ENCODE data around the gene C1orf232.

C1orf232 gene

GRCh38 chr1:26142159-26142558, 26.6 kb downstream of the C1orf232 start:
- no peak overlapping the region for H3K4me3 ChIP-seq (ENCODE audit: low read depth, low read length)
- TF ChIP-seq CTCF (IDR thresholded peaks at IDR 0.05; ENCODE audit: borderline replicate concordance, insufficient read depth, low read depth, low read length): no peak

GRCh38 chr1:26138974-26139558, 29.7 kb downstream of the C1orf232 start:
- H3K4me3 ChIP-seq (ENCODE audit: low read depth, low read length): no peak overlapping the region
- no peak for TF ChIP-seq CTCF (IDR thresholded peaks at IDR 0.05; ENCODE audit: borderline replicate concordance, insufficient read depth, low read depth, low read length)

GRCh38 chr1:26134466-26134865, 34.3 kb downstream of the C1orf232 start:
- H3K4me3 ChIP-seq (ENCODE audit: low read depth, low read length): no peak overlapping the region
- no peak for TF ChIP-seq CTCF (IDR thresholded peaks at IDR 0.05; ENCODE audit: borderline replicate concordance, insufficient read depth, low read depth, low read length)

- H3K4me3 ChIP-seq (ENCODE audit: low read depth, low read length): no peak overlapping the region
- no peak for TF ChIP-seq CTCF (IDR thresholded peaks at IDR 0.05; ENCODE audit: borderline replicate concordance, insufficient read depth, low read depth, low read length)
Observed at GRCh38 chr1:26132834-26133167, 36.0 kb downstream of the C1orf232 start.

- H3K4me3 ChIP-seq (ENCODE audit: low read depth, low read length): no peak overlapping the region
- no peak for TF ChIP-seq CTCF (IDR thresholded peaks at IDR 0.05; ENCODE audit: borderline replicate concordance, insufficient read depth, low read depth, low read length)
Observed at GRCh38 chr1:26132128-26132833, 36.5 kb downstream of the C1orf232 start.

GRCh38 chr1:26130695-26131094, 38.1 kb downstream of the C1orf232 start:
- no peak for TF ChIP-seq CTCF (IDR thresholded peaks at IDR 0.05; ENCODE audit: borderline replicate concordance, insufficient read depth, low read depth, low read length)

GRCh38 chr1:26129778-26130177, 39.0 kb downstream of the C1orf232 start:
- TF ChIP-seq CTCF (IDR thresholded peaks at IDR 0.05; ENCODE audit: borderline replicate concordance, insufficient read depth, low read depth, low read length): no peak
- H3K4me3 ChIP-seq (ENCODE audit: low read depth, low read length): no peak overlapping the region

More at GRCh38 chr1:26130695-26131094, 38.1 kb downstream of the C1orf232 start:
- no peak overlapping the region for H3K4me3 ChIP-seq (ENCODE audit: low read depth, low read length)
